Measurements from ENCODE around the gene KCNK5.

Gene KCNK5

GRCh38 chr6:39207416-39208222, 21.7 kb downstream of the KCNK5 start:
- DNase-seq (no peak), ATAC-seq (ENCODE audit: insufficient read depth, low read depth) (no peak)
- Histone ChIP-seq H3K27ac (ENCODE audit: low read length) (no peak overlapping the region), H3K4me2 (ENCODE audit: insufficient read depth, low read length) (no peak overlapping the region), H2AFZ (ENCODE audit: low read depth, low read length) (no peak overlapping the region), H3K4me3 (ENCODE audit: low read depth in 1 of 2, low read length in 2 of 2) (no peak overlapping the region), H4K20me1 (ENCODE audit: insufficient read depth, low read length) (0 out of 2 replicates have a peak, but pooled peaks cover 2% of the 10 kb centered on the region), H3K9me3 (ENCODE audit: insufficient read depth, low read length, severe bottlenecking) (no peaks in the 10 kb centered on the region), H3K36me3 (ENCODE audit: insufficient read depth, low read length) (no peaks in the 10 kb centered on the region), H3K27me3 (ENCODE audit: insufficient read depth, low read length, poor library complexity) (no peaks in the 10 kb centered on the region), H3K79me2 (ENCODE audit: insufficient read depth, low read length) (no peaks in the 10 kb centered on the region), H3K4me1 (ENCODE audit: insufficient read depth, low read length) (no peaks in the 10 kb centered on the region), H3K9ac (ENCODE audit: low read depth, low read length) (no peak overlapping the region)
- no peak for TF ChIP-seq EZH2 (IDR thresholded peaks at IDR 0.05; ENCODE audit: borderline replicate concordance, low read depth, low read length, severe bottlenecking)
- TF ChIP-seq CTCF (IDR thresholded peaks at IDR 0.05; ENCODE audit: borderline replicate concordance, extremely low read depth, low read length, poor library complexity, severe bottlenecking): no peak

GRCh38 chr6:39206250-39206721, 23.0 kb downstream of the KCNK5 start:
- TF ChIP-seq CTCF (IDR thresholded peaks at IDR 0.05; ENCODE audit: borderline replicate concordance, extremely low read depth, low read length, poor library complexity, severe bottlenecking): no peak
- no peak for TF ChIP-seq EZH2 (IDR thresholded peaks at IDR 0.05; ENCODE audit: borderline replicate concordance, low read depth, low read length, severe bottlenecking)
- H2AFZ ChIP-seq (ENCODE audit: low read depth, low read length): no peak overlapping the region
- H3K36me3 ChIP-seq (ENCODE audit: insufficient read depth, low read length): no peaks in the 10 kb centered on the region
- no peaks in the 10 kb centered on the region for H3K4me1 ChIP-seq (ENCODE audit: insufficient read depth, low read length)
- H3K9ac ChIP-seq (ENCODE audit: low read depth, low read length): no peak overlapping the region
- no peak for ATAC-seq (ENCODE audit: insufficient read depth, low read depth)
- H3K27me3 ChIP-seq (ENCODE audit: insufficient read depth, low read length, poor library complexity): no peaks in the 10 kb centered on the region
- no peak overlapping the region for H3K27ac ChIP-seq (ENCODE audit: low read length)
- DNase-seq: no peak
- no peaks in the 10 kb centered on the region for H3K9me3 ChIP-seq (ENCODE audit: insufficient read depth, low read length, severe bottlenecking)
- H4K20me1 ChIP-seq (ENCODE audit: insufficient read depth, low read length): 0 out of 2 replicates have a peak, but pooled peaks cover 2% of the 10 kb centered on the region
- no peak overlapping the region for H3K4me2 ChIP-seq (ENCODE audit: insufficient read depth, low read length)
- H3K79me2 ChIP-seq (ENCODE audit: insufficient read depth, low read length): no peaks in the 10 kb centered on the region
- H3K4me3 ChIP-seq (ENCODE audit: low read depth in 1 of 2, low read length in 2 of 2): no peak overlapping the region

- H3K4me3 ChIP-seq (ENCODE audit: low read depth in 1 of 2, low read length in 2 of 2): no peak overlapping the region
- no peaks in the 10 kb centered on the region for H3K9me3 ChIP-seq (ENCODE audit: insufficient read depth, low read length, severe bottlenecking)
- TF ChIP-seq CTCF (IDR thresholded peaks at IDR 0.05; ENCODE audit: borderline replicate concordance, extremely low read depth, low read length, poor library complexity, severe bottlenecking) (no peak), EZH2 (IDR thresholded peaks at IDR 0.05; ENCODE audit: borderline replicate concordance, low read depth, low read length, severe bottlenecking) (no peak)
- no peak overlapping the region for H3K27ac ChIP-seq (ENCODE audit: low read length)
- H3K79me2 ChIP-seq (ENCODE audit: insufficient read depth, low read length): no peaks in the 10 kb centered on the region
- no peak for DNase-seq
- no peaks in the 10 kb centered on the region for H3K4me1 ChIP-seq (ENCODE audit: insufficient read depth, low read length)
- no peaks in the 10 kb centered on the region for H3K27me3 ChIP-seq (ENCODE audit: insufficient read depth, low read length, poor library complexity)
- H3K9ac ChIP-seq (ENCODE audit: low read depth, low read length): no peak overlapping the region
- no peaks in the 10 kb centered on the region for H3K36me3 ChIP-seq (ENCODE audit: insufficient read depth, low read length)
- no peak for ATAC-seq (ENCODE audit: insufficient read depth, low read depth)
- H2AFZ ChIP-seq (ENCODE audit: low read depth, low read length): no peak overlapping the region
- H3K4me2 ChIP-seq (ENCODE audit: insufficient read depth, low read length): no peak overlapping the region
- no peaks in the 10 kb centered on the region for H4K20me1 ChIP-seq (ENCODE audit: insufficient read depth, low read length)
These were observed 24.5 kb downstream of the KCNK5 start for GRCh38 chr6:39204646-39205244.
